ENCODE measurements around the gene TMED10. TPM values are rescaled to one million over a fixed set of nuclear protein-coding genes. Genes with fewer than 3 reads are reported as not detected.

TMED10 gene
- total RNA-seq, 2 donors from 2014 or later, result 264 to 267 TPM

GRCh38 chr14:75222208-75222701 lies 45.8 kb upstream of the TMED10 start:
- no peaks in the 10 kb centered on the region for H3K9me3 Mint-ChIP-seq
- no peak overlapping the region for H3K4me3 ChIP-seq (ENCODE audit: low read length)
- H3K9ac ChIP-seq (ENCODE audit: extremely low read depth, low read length, poor library complexity, severe bottlenecking), result no peak overlapping the region
- H3K4me3 Mint-ChIP-seq, result no peak overlapping the region
- peaks cover 1% of the 10 kb centered on the region for H3K27me3 Mint-ChIP-seq (ENCODE audit: insufficient read depth)
- no peaks in the 10 kb centered on the region for H3K36me3 ChIP-seq (ENCODE audit: control insufficient read depth, insufficient read depth, low read length)
- H3K27ac Mint-ChIP-seq, result peak overlapping the region; percentile 34
- no peak for TF ChIP-seq CTCF (conservative IDR thresholded peaks at IDR 0.05)
- H3K36me3 Mint-ChIP-seq (ENCODE audit: low read depth), result no peaks in the 10 kb centered on the region
- peaks cover 26% of the 10 kb centered on the region for H3K4me1 Mint-ChIP-seq
- 76 to 87% methylated on average over 3 to 12 of the region's 12 CpGs for WGBS, 2 experiments (ENCODE audit: insufficient coverage in 1 of 2, insufficient read length in 1 of 2)
- no peaks in the 10 kb centered on the region for H3K4me1 ChIP-seq (ENCODE audit: control insufficient read depth, insufficient read depth, low read length)
- H3K27ac ChIP-seq (ENCODE audit: low read depth, low read length), result no peak overlapping the region
- no peaks in the 10 kb centered on the region for H3K27me3 ChIP-seq (ENCODE audit: control insufficient read depth, insufficient read depth, low read length, poor library complexity, severe bottlenecking)
- DNase-seq, result no peak
- no peaks in the 10 kb centered on the region for H3K9me3 ChIP-seq (ENCODE audit: control insufficient read depth, low read length)

- Histone ChIP-seq H3K36me3 (ENCODE audit: control insufficient read depth, insufficient read depth, low read length) (no peaks in the 10 kb centered on the region), H3K27me3 (ENCODE audit: control insufficient read depth, insufficient read depth, low read length, poor library complexity, severe bottlenecking) (no peaks in the 10 kb centered on the region), H3K4me3 (ENCODE audit: low read length) (no peak overlapping the region), H3K27ac (ENCODE audit: low read depth, low read length) (no peak overlapping the region), H3K4me1 (ENCODE audit: control insufficient read depth, insufficient read depth, low read length) (no peaks in the 10 kb centered on the region), H3K9me3 (ENCODE audit: control insufficient read depth, low read length) (no peaks in the 10 kb centered on the region), H3K9ac (ENCODE audit: extremely low read depth, low read length, poor library complexity, severe bottlenecking) (no peak overlapping the region)
- no peaks in the 10 kb centered on the region for H3K36me3 Mint-ChIP-seq (ENCODE audit: low read depth)
- 80 to 93% methylated on average over 1 to 2 of the region's 2 CpGs for WGBS, 2 experiments (ENCODE audit: insufficient coverage in 1 of 2, insufficient read length in 1 of 2)
- no peak for TF ChIP-seq CTCF (conservative IDR thresholded peaks at IDR 0.05)
- H3K9me3 Mint-ChIP-seq, result no peaks in the 10 kb centered on the region
- no peak overlapping the region for H3K27ac Mint-ChIP-seq
- no peak for DNase-seq
- H3K4me1 Mint-ChIP-seq, result peaks cover 22% of the 10 kb centered on the region
- H3K4me3 Mint-ChIP-seq, result no peak overlapping the region
- H3K27me3 Mint-ChIP-seq (ENCODE audit: insufficient read depth), result peaks cover under 1% of the 10 kb centered on the region
These were observed 45.4 kb upstream of the TMED10 start for GRCh38 chr14:75221797-75222196.

- TF ChIP-seq CTCF (conservative IDR thresholded peaks at IDR 0.05), result no peak
- WGBS, 2 experiments (ENCODE audit: insufficient coverage in 1 of 2, insufficient read length in 1 of 2), result 95 to 100% methylated on average over 6 to 9 of the region's 9 CpGs
These were observed 43.7 kb upstream of the TMED10 start for GRCh38 chr14:75220156-75220555.

More at GRCh38 chr14:75220156-75220555, 43.7 kb upstream of the TMED10 start:
- no peaks in the 10 kb centered on the region for H3K36me3 ChIP-seq (ENCODE audit: control insufficient read depth, insufficient read depth, low read length)
- Mint-ChIP-seq H3K36me3 (ENCODE audit: low read depth) (no peaks in the 10 kb centered on the region), H3K27me3 (ENCODE audit: insufficient read depth) (no peaks in the 10 kb centered on the region), H3K4me3 (no peak overlapping the region), H3K4me1 (peaks cover 18% of the 10 kb centered on the region), H3K9me3 (no peaks in the 10 kb centered on the region), H3K27ac (no peak overlapping the region)
- no peak overlapping the region for H3K27ac ChIP-seq (ENCODE audit: low read depth, low read length)
- no peaks in the 10 kb centered on the region for H3K9me3 ChIP-seq (ENCODE audit: control insufficient read depth, low read length)
- no peak for DNase-seq
- no peaks in the 10 kb centered on the region for H3K4me1 ChIP-seq (ENCODE audit: control insufficient read depth, insufficient read depth, low read length)
- H3K27me3 ChIP-seq (ENCODE audit: control insufficient read depth, insufficient read depth, low read length, poor library complexity, severe bottlenecking), result no peaks in the 10 kb centered on the region
- H3K4me3 ChIP-seq (ENCODE audit: low read length), result no peak overlapping the region
- H3K9ac ChIP-seq (ENCODE audit: extremely low read depth, low read length, poor library complexity, severe bottlenecking), result no peak overlapping the region
